Neural progenitor cell (in vitro differentiated cells): ENCODE measurements around the gene CASP12. TPM values are rescaled to one million over a fixed set of nuclear protein-coding genes. Genes with fewer than 3 reads are reported as not detected.
A peak's percentile ranks its signal among the peaks of the same experiment; 100 is the strongest.

Source experiments
- DNase-seq: peaks from one replicate; pipeline ENCODE4 v3.0.0-alpha.2; 2016; ENCODE audit warnings: low spot score
- H2AFZ ChIP-seq: fragments of 200-600 bp; sonication (generic); replicated peaks from 2 replicates; pipeline ENCODE4 v1.6.1; 2016; ENCODE audit warnings: antibody characterized with exemption
- H3F3A ChIP-seq: fragments of 200-600 bp; sonication (generic); 2 replicates; pipeline ENCODE4 v1.6.1; 2016; ENCODE audit warnings: antibody characterized with exemption, low read depth
- H3K27ac ChIP-seq: fragments of 200-600 bp; sonication (generic); 2 replicates; pipeline ENCODE4 v1.5.1; 2016; ENCODE audit warnings: mild to moderate bottlenecking
- H3K27me3 ChIP-seq: fragments of 200-600 bp; sonication (generic); 2 replicates; pipeline ENCODE4 v1.6.1; 2016; ENCODE audit warnings: mild to moderate bottlenecking, moderate library complexity
- H3K36me3 ChIP-seq: fragments of 200-600 bp; sonication (generic); 2 replicates; pipeline ENCODE4 v1.5.1; 2016
- H3K4me1 ChIP-seq: fragments of 200-600 bp; sonication (generic); 2 replicates; pipeline ENCODE4 v1.6.1; 2016; ENCODE audit warnings: mixed run types
- H3K4me2 ChIP-seq: fragments of 200-600 bp; sonication (generic); 2 replicates; pipeline ENCODE4 v1.6.1; 2016
- H3K4me3 ChIP-seq: fragments of 200-600 bp; sonication (generic); 2 replicates; pipeline ENCODE4 v1.5.1; 2016
- H3K79me2 ChIP-seq: fragments of 200-600 bp; sonication (generic); 2 replicates; pipeline ENCODE4 v1.6.1; 2016; ENCODE audit warnings: low read depth
- H3K9ac ChIP-seq: fragments of 200-600 bp; sonication (generic); 2 replicates; pipeline ENCODE4 v1.6.1; 2016
- H3K9me3 ChIP-seq: fragments of 200-600 bp; sonication (generic); 2 replicates; pipeline ENCODE4 v1.5.1; 2016; ENCODE audit warnings: low read depth
- H4K20me1 ChIP-seq: fragments of 200-600 bp; sonication (generic); 2 replicates; pipeline ENCODE4 v1.6.1; 2016; ENCODE audit warnings: low read depth
- H3K27ac Mint-ChIP-seq: 3 replicates; pipeline ENCODE4 v1.8.0; 2021; ENCODE audit warnings: mixed read lengths
- H3K27me3 Mint-ChIP-seq: 2 replicates; pipeline ENCODE4 v1.8.0; 2022; ENCODE audit warnings: low read depth, mild to moderate bottlenecking, inconsistent platforms, moderate library complexity, mixed read lengths; ENCODE audit not compliant: insufficient read depth
- H3K36me3 Mint-ChIP-seq: 3 replicates; pipeline ENCODE4 v1.8.0; 2021; ENCODE audit warnings: mixed read lengths
- H3K4me1 Mint-ChIP-seq: 3 replicates; pipeline ENCODE4 v1.8.0; 2021; ENCODE audit warnings: mixed read lengths
- H3K4me3 Mint-ChIP-seq: 3 replicates; pipeline ENCODE4 v1.8.0; 2021; ENCODE audit warnings: mild to moderate bottlenecking, moderate library complexity, mixed read lengths
- H3K9me3 Mint-ChIP-seq: 3 replicates; pipeline ENCODE4 v1.8.0; 2020; ENCODE audit warnings: mixed read lengths
- EZH2 ChIP-seq: fragments of 200-600 bp; sonication (generic); IDR thresholded peaks from 2 replicates; pipeline ENCODE4 v1.6.1; 2017; ENCODE audit warnings: antibody characterized with exemption, mild to moderate bottlenecking, moderate library complexity
- EZH2phosphoT487 ChIP-seq: fragments of 200-600 bp; sonication (generic); IDR thresholded peaks from 2 replicates; pipeline ENCODE4 v1.6.1; 2017; ENCODE audit warnings: antibody characterized with exemption
- total RNA-seq: library from RNA; depleted of rRNA; stranded (reverse); fragments of >200 nt; gene quantifications from 2 replicates; pipeline ENCODE4 v1.2.3, GENCODE V29; 2015; ENCODE audit warnings: low replicate concordance
- TF ChIP-seq, protein P1 (sequence below): fragments of 200-600 bp; sonication (generic); IDR thresholded peaks from 2 replicates; pipeline ENCODE4 v1.5.1; 2017; ENCODE audit warnings: antibody characterized with exemption, mild to moderate bottlenecking

CASP12 gene
- total RNA-seq, 1 donor from 2014 or later: not detected

DNA sequence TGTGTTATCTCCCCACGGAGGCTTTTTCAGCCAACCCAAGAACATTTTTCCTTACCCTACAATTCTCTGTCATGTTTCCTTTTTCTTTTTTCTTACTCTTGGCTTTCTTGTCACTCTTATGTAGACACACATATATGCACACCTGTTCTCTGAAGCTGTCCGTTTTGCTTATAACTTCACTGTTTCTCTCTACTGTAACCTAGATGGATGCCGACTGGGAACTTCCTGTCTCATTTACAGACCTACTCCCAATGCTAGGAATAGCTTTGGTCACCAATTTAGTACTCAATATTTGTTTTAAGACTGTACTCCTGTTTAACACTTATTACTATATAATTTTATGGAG is 9.9 kb upstream of the CASP12 start:
- no peaks in the 10 kb centered on the region for H3K27me3 Mint-ChIP-seq
- H3K4me2 ChIP-seq: no peak overlapping the region

DNA sequence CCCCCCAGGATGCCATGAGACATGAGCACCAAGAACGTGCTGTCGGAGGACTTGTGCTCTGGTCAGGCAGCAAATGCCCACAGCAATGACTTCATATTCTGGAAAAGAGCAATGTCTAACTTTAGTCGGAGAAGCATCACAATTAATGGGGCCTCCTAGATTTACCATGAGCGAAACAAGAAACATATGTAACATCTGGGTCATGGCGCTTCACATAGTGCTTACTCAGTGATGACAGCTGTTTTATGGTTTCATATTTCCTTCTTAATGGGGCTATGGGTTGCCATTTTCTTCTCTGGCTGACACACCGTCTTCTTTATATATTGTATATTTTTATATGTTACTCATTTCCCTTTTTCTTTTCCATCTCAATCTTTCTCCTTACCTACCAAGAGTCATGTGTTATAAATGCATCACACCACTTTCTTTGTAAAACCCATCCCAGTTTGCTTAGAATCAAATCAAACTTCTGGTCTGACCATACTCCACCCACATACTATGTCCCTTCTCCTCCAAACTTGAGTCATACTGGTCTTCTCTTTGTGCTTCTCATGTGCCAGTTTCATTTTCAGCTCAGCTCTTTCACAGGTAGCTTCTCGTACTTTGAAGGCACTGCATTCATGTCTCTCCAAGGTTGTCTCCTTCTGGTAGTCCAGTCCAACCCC is 9.4 kb upstream of the CASP12 start:
- no peak overlapping the region for H3K4me3 Mint-ChIP-seq

More for the DNA sequence above, 9.9 kb upstream of the CASP12 start:
- Histone ChIP-seq H3K27ac (no peak overlapping the region), H3K4me3 (no peak overlapping the region), H3K9me3 (no peaks in the 10 kb centered on the region), H3K4me1 (no peaks in the 10 kb centered on the region), H3K79me2 (no peaks in the 10 kb centered on the region), H3K9ac (no peak overlapping the region), H4K20me1 (no peaks in the 10 kb centered on the region), H3K36me3 (no peaks in the 10 kb centered on the region), H3F3A (no peaks in the 10 kb centered on the region), H3K27me3 (no peaks in the 10 kb centered on the region), H2AFZ (no peak overlapping the region)
- H3K9me3 Mint-ChIP-seq: no peaks in the 10 kb centered on the region
- H3K36me3 Mint-ChIP-seq: no peaks in the 10 kb centered on the region
- no peak overlapping the region for H3K4me3 Mint-ChIP-seq
- no peak for TF ChIP-seq EZH2
- no peak for TF ChIP-seq EZH2phosphoT487
- TF ChIP-seq, protein P1, sequence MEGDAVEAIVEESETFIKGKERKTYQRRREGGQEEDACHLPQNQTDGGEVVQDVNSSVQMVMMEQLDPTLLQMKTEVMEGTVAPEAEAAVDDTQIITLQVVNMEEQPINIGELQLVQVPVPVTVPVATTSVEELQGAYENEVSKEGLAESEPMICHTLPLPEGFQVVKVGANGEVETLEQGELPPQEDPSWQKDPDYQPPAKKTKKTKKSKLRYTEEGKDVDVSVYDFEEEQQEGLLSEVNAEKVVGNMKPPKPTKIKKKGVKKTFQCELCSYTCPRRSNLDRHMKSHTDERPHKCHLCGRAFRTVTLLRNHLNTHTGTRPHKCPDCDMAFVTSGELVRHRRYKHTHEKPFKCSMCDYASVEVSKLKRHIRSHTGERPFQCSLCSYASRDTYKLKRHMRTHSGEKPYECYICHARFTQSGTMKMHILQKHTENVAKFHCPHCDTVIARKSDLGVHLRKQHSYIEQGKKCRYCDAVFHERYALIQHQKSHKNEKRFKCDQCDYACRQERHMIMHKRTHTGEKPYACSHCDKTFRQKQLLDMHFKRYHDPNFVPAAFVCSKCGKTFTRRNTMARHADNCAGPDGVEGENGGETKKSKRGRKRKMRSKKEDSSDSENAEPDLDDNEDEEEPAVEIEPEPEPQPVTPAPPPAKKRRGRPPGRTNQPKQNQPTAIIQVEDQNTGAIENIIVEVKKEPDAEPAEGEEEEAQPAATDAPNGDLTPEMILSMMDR: no peak
- H3K27ac Mint-ChIP-seq: no peak overlapping the region
- H3K4me1 Mint-ChIP-seq: no peaks in the 10 kb centered on the region
- DNase-seq: no peak

DNA sequence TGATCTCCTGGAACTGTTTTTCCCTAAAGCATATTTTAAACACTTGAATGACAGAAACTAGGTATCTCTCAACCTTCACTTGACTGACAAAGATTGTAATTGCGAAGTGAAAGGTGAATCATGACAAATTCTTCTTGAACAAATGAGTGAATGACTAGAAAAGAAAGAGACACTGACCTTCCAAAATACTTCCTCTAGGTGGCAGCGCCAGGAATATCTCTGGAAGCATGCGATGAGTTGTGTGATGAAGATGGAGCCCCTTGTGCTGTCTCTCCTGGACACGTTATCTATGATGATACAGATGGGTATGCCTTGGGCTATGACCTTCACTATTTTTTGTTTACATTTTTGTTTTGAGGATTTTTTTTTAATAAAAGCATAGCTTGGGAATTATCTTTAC is 7.0 kb upstream of the CASP12 start:
- Histone ChIP-seq H3K27me3 (no peaks in the 10 kb centered on the region), H3K36me3 (no peaks in the 10 kb centered on the region), H3K4me1 (no peaks in the 10 kb centered on the region), H4K20me1 (no peaks in the 10 kb centered on the region), H3K79me2 (no peaks in the 10 kb centered on the region), H3K4me3 (no peak overlapping the region), H3K9ac (no peak overlapping the region), H3K9me3 (no peaks in the 10 kb centered on the region), H3K27ac (no peak overlapping the region), H2AFZ (no peak overlapping the region), H3F3A (no peaks in the 10 kb centered on the region), H3K4me2 (no peak overlapping the region)
- no peak for TF ChIP-seq EZH2phosphoT487
- TF ChIP-seq, protein P1: peak; percentile 51
- Mint-ChIP-seq H3K27ac (no peak overlapping the region), H3K36me3 (no peaks in the 10 kb centered on the region), H3K4me1 (no peaks in the 10 kb centered on the region), H3K27me3 (no peaks in the 10 kb centered on the region), H3K4me3 (no peak overlapping the region), H3K9me3 (no peaks in the 10 kb centered on the region)
- peak; percentile 6 for DNase-seq

More for the DNA sequence above, 9.4 kb upstream of the CASP12 start:
- Histone ChIP-seq H3K4me3 (no peak overlapping the region), H3K36me3 (no peaks in the 10 kb centered on the region), H3K27ac (no peak overlapping the region), H3K9ac (no peak overlapping the region), H3K4me2 (no peak overlapping the region), H3F3A (no peaks in the 10 kb centered on the region), H2AFZ (no peak overlapping the region), H3K9me3 (no peaks in the 10 kb centered on the region), H3K27me3 (no peaks in the 10 kb centered on the region), H3K4me1 (no peaks in the 10 kb centered on the region), H4K20me1 (no peaks in the 10 kb centered on the region), H3K79me2 (no peaks in the 10 kb centered on the region)
- Mint-ChIP-seq H3K9me3 (no peaks in the 10 kb centered on the region), H3K36me3 (no peaks in the 10 kb centered on the region), H3K27ac (no peak overlapping the region), H3K27me3 (no peaks in the 10 kb centered on the region), H3K4me1 (no peaks in the 10 kb centered on the region)
- DNase-seq: no peak
- TF ChIP-seq EZH2phosphoT487 (no peak), EZH2 (no peak)
- TF ChIP-seq, protein P1: no peak
